HG03457 (cell line): ENCODE results near the gene HAUS8.

ENCODE experiments used
- ATAC-seq: cut with Tn5 transposase; IDR thresholded peaks from one replicate; pipeline ENCODE4 v1.9.1; 2021; ENCODE audit warnings: moderate number of reproducible peaks; ENCODE audit not compliant: unreplicated experiment

HAUS8 gene

GRCh38 chr19:17076543-17076991, 1.3 kb upstream of the HAUS8 start:
- no peak for ATAC-seq

- no peak for ATAC-seq
These were observed 751 bp upstream of the HAUS8 start for GRCh38 chr19:17075864-17076542.

GRCh38 chr19:17074634-17075034, 618 bp downstream of the HAUS8 start:
- no peak for ATAC-seq

- no peak for ATAC-seq
These were observed 1.2 kb downstream of the HAUS8 start for GRCh38 chr19:17073869-17074633.

GRCh38 chr19:17070912-17071311, 4.3 kb downstream of the HAUS8 start:
- ATAC-seq, result no peak

GRCh38 chr19:17070421-17070820, 4.8 kb downstream of the HAUS8 start:
- no peak for ATAC-seq

- ATAC-seq, result no peak
These were observed 6.1 kb downstream of the HAUS8 start for GRCh38 chr19:17069193-17069592.

GRCh38 chr19:17063428-17063827, 11.8 kb downstream of the HAUS8 start:
- no peak for ATAC-seq

GRCh38 chr19:17061691-17062090, 13.6 kb downstream of the HAUS8 start:
- ATAC-seq, result no peak

GRCh38 chr19:17061205-17061604, 14.0 kb downstream of the HAUS8 start:
- no peak for ATAC-seq

- no peak for ATAC-seq
These were observed 14.4 kb downstream of the HAUS8 start for GRCh38 chr19:17060802-17061201.

- ATAC-seq, result no peak
These were observed 17.0 kb downstream of the HAUS8 start for GRCh38 chr19:17058236-17058635.

GRCh38 chr19:17055636-17056035, 19.6 kb downstream of the HAUS8 start:
- ATAC-seq, result no peak

GRCh38 chr19:17054746-17055145, 20.5 kb downstream of the HAUS8 start:
- ATAC-seq, result no peak

- ATAC-seq, result no peak
These were observed 22.8 kb downstream of the HAUS8 start for GRCh38 chr19:17052439-17052838.

- ATAC-seq, result no peak
These were observed 25.5 kb downstream of the HAUS8 start for GRCh38 chr19:17049711-17050280.

- ATAC-seq, result no peak
These were observed 26.3 kb downstream of the HAUS8 start for GRCh38 chr19:17048885-17049453.

- ATAC-seq, result no peak
These were observed 29.2 kb downstream of the HAUS8 start for GRCh38 chr19:17045907-17046502.

GRCh38 chr19:17043744-17044143, 31.5 kb downstream of the HAUS8 start:
- no peak for ATAC-seq

GRCh38 chr19:17041976-17042375, 33.3 kb downstream of the HAUS8 start:
- no peak for ATAC-seq

GRCh38 chr19:17037966-17038500, 37.2 kb downstream of the HAUS8 start:
- ATAC-seq, result no peak
